ENCODE data around the gene ZSWIM5. TPM values are rescaled to one million over a fixed set of nuclear protein-coding genes. Genes with fewer than 3 reads are reported as not detected.

Gene ZSWIM5
- total RNA-seq, 1 experiment from 2014 or later = 7.9 TPM

DNA sequence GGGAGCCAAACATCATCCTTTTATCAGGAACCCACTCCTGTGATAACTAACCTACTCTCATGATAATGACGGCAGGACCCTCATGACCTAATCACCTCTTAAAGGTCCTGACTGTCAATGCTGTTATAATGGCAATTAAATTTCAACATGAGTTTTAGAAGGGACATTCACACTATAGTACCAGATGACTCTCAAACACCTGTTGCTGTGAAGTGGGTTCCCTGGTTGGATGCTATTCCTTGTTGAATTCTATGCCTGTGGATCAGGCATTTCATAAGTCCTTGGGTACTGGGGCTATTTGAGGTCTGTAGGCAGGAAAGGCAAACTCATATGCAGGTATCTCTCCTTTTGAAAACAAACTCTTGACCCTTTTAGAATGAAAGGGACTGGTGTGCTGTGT lies 7.5 kb upstream of the ZSWIM5 start:
- intact Hi-C loops (cut with micrococcal nuclease; ENCODE audit: unreplicated experiment) = no loop called here
- in situ Hi-C loops (cut with HindIII; ENCODE audit: low pct_unique_long_range_greater_than_20kb, low sequenced_read_pairs) = no loop called here
- no peak for DNase-seq (ENCODE audit: low read depth, low spot score)
- BruUV-seq (replicated peaks) = no TSS peak
- TF ChIP-seq POLR2AphosphoS5 (IDR thresholded peaks at IDR 0.05; ENCODE audit: low read depth, low read length) = no peak
- no peak for TF ChIP-seq SIN3A (IDR thresholded peaks at IDR 0.05; ENCODE audit: borderline replicate concordance, insufficient read depth, low read depth, low read length)
- no peak for TF ChIP-seq TCF7L2 (IDR thresholded peaks at IDR 0.05; ENCODE audit: low read depth, low read length)
- TF ChIP-seq REST (IDR thresholded peaks at IDR 0.05; ENCODE audit: insufficient read depth in 1 of 2, low read depth in 2 of 2, low read length in 1 of 2) = no peak
- TF ChIP-seq, protein P1, sequence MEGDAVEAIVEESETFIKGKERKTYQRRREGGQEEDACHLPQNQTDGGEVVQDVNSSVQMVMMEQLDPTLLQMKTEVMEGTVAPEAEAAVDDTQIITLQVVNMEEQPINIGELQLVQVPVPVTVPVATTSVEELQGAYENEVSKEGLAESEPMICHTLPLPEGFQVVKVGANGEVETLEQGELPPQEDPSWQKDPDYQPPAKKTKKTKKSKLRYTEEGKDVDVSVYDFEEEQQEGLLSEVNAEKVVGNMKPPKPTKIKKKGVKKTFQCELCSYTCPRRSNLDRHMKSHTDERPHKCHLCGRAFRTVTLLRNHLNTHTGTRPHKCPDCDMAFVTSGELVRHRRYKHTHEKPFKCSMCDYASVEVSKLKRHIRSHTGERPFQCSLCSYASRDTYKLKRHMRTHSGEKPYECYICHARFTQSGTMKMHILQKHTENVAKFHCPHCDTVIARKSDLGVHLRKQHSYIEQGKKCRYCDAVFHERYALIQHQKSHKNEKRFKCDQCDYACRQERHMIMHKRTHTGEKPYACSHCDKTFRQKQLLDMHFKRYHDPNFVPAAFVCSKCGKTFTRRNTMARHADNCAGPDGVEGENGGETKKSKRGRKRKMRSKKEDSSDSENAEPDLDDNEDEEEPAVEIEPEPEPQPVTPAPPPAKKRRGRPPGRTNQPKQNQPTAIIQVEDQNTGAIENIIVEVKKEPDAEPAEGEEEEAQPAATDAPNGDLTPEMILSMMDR (IDR thresholded peaks at IDR 0.05) = no peak
- H3K9me3 ChIP-seq (ENCODE audit: control insufficient read depth, insufficient read depth, low read depth, low read length) = no peaks in the 10 kb centered on the region
- H3K4me3 ChIP-seq (ENCODE audit: low read depth in 2 of 2, low read length in 2 of 2) = no peak overlapping the region
- ATAC-seq = no peak
- H3K4me1 ChIP-seq (ENCODE audit: control insufficient read depth, insufficient read depth, low read length) = no peaks in the 10 kb centered on the region
- ChIA-PET CTCF (no interaction called here), POLR2A (no interaction called here)
- H3K27me3 ChIP-seq (ENCODE audit: control insufficient read depth, insufficient read depth, low read length) = no peaks in the 10 kb centered on the region
- no peaks in the 10 kb centered on the region for H3K36me3 ChIP-seq (ENCODE audit: control insufficient read depth, insufficient read depth, low read length)
- H3K27ac ChIP-seq (ENCODE audit: low read length) = no peak overlapping the region

DNA sequence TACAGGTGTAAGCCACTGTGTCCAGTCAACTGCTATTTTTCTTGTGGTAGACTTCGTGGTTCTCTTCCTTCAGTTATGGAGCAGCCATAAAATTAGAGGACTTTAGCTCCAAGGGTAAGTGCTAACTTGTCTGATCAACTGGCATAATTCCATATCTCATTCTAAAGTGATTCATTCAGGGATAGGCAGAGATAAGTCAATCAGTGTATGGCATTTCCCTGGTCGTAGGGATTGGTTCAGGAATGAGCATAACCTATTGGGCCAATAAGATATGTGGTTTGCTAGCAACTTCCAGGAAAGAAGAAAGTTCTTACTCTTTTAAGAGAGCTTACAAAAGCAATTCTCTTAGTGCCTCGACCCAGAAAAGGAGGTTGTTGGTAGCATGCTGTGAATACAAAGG lies 4.7 kb upstream of the ZSWIM5 start:
- no TSS peak for BruUV-seq (replicated peaks)
- no peak for DNase-seq (ENCODE audit: low read depth, low spot score)
- Histone ChIP-seq H3K27ac (ENCODE audit: low read length) (no peak overlapping the region), H3K27me3 (ENCODE audit: control insufficient read depth, insufficient read depth, low read length) (no peaks in the 10 kb centered on the region), H3K4me1 (ENCODE audit: control insufficient read depth, insufficient read depth, low read length) (peaks cover 7% of the 10 kb centered on the region), H3K4me3 (ENCODE audit: low read depth in 2 of 2, low read length in 2 of 2) (no peak overlapping the region), H3K9me3 (ENCODE audit: control insufficient read depth, insufficient read depth, low read depth, low read length) (no peaks in the 10 kb centered on the region), H3K36me3 (ENCODE audit: control insufficient read depth, insufficient read depth, low read length) (no peaks in the 10 kb centered on the region)
- intact Hi-C loops (cut with micrococcal nuclease; ENCODE audit: unreplicated experiment) = no loop called here
- ChIA-PET POLR2A (no interaction called here), CTCF (no interaction called here)
- ATAC-seq = no peak
- in situ Hi-C loops (cut with HindIII; ENCODE audit: low pct_unique_long_range_greater_than_20kb, low sequenced_read_pairs) = no loop called here
- TF ChIP-seq TCF7L2 (IDR thresholded peaks at IDR 0.05; ENCODE audit: low read depth, low read length) = no peak
- no peak for TF ChIP-seq REST (IDR thresholded peaks at IDR 0.05; ENCODE audit: insufficient read depth in 1 of 2, low read depth in 2 of 2, low read length in 1 of 2)
- TF ChIP-seq, protein P1 (IDR thresholded peaks at IDR 0.05) = no peak
- no peak for TF ChIP-seq POLR2AphosphoS5 (IDR thresholded peaks at IDR 0.05; ENCODE audit: low read depth, low read length)
- no peak for TF ChIP-seq SIN3A (IDR thresholded peaks at IDR 0.05; ENCODE audit: borderline replicate concordance, insufficient read depth, low read depth, low read length)
